OCI-LY1 (cell line): ENCODE results near the gene GMPR.
"Not testable (repeated sequence)": the region's sequence is repeated elsewhere in the genome, so short reads cannot be mapped to it uniquely, and the experiment has no call there.

ENCODE experiments used
- CTCF ChIP-seq: fragments of 200-600 bp; sonication (generic), shearing (Covaris generic); IDR thresholded peaks from 2 replicates; pipeline ENCODE4 v1.5.1; 2017; ENCODE audit warnings: mild to moderate bottlenecking, antibody characterized with exemption, low read length, moderate library complexity, mixed read lengths
- EZH2 ChIP-seq: fragments of 200-600 bp; sonication (generic), shearing (Covaris generic); IDR thresholded peaks from 2 replicates; pipeline ENCODE4 v1.8.0; 2017; ENCODE audit warnings: borderline replicate concordance, mixed run types, mild to moderate bottlenecking, antibody characterized with exemption, low read length, moderate library complexity, mixed read lengths

DNA sequence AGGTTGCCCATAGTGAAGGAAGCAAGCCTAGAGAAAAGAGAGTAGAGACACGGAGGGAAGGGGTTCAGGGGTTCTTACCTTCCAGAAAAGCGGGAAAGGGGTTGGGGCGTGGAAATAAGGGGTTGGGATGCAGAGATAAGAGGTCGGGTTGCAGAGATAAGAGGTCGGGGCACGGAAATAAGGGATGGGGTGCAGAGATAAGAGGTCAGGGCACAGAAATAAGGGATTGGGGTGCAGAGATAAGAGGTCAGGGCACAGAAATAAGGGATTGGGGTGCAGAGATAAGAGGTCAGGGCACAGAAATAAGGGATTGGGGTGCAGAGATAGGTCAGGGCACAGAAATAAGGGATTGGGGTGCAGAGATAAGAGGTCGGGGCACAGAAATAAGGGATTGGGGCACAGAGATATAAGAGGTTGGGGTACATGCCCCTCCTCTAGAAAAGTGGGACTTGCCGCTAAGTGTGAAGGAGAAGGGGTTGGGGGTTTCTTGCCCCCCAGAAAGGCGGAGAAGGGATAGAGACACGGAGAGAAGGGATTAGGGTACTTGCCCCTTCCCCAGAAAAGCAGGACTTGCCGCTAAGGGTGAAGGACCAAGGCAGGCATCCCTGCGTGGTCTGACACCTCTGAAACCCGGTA lies 25.2 kb downstream of the GMPR start:
- TF ChIP-seq CTCF, EZH2: not testable (repeated sequence)
